Measurements from ENCODE around the gene CYSTM1.
A peak's percentile ranks its signal among the peaks of the same experiment; 100 is the strongest.

CYSTM1 gene

DNA sequence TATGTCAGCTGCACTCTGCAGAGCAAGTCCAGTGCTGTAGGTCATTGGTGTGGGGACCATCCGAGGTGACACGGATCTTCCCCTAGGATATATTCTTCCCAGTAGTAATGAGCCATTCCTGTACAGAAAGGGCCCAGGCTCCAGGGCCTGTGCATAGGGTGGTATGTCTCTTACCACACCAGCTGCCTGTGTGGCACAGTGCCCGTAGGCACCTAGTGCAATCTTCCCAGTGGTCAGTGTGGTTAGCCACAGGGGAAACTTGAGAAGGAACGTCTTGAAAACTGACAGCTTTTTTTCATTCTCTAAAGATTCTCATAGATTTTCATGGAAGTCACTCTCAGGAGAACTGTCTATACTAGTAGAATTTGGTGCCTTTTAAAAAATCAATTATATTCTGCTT lies 39.8 kb downstream of the CYSTM1 start:
- peak; percentile 36 for DNase-seq

DNA sequence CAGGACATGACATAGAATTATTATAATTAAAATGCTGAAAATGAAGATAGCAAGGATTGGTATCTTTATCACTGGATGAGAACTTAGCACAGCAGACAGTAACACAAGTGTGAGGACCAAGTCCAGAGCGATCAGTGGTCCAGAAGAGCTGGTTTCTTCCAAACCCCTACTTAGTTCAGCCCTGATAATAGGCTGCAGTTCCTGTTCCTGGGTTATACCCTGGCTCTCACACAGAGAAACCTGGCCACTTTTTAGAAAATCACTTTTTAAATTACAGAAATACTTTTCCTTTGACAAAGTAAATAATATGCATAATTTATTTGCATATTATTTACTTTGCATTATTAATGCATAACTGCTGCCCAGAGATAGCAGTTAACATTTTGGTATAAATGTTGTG lies 40.3 kb downstream of the CYSTM1 start:
- DNase-seq, result no peak

DNA sequence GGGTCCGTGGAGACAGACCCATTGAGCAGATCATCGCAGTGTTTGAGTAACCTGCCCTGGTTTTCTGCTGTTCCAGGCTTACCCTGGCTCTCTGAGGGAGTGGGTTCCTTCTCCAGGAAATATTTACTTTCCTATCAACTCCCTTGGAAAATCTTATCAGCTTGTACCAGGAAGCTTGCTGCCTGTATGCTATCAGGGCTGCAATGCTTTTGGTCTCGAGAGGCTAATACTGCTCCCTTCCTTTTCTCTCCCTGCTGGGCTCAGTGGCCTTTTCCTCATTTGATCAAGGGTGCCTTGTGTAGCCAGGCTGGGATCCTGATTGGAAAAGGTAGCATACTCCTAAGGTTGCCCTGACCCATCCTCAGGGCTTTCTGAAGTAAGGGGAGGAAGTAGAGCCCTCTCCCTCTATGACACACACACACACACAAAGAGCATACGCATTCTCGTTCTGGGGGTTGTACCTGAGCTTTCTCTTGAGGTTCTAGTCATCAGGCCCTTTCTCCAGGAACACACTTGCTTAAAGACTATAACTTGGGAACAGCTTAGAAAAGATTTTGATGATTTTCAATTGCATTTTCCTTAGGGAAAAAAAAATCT lies 41.6 kb downstream of the CYSTM1 start:
- no peak for DNase-seq

DNA sequence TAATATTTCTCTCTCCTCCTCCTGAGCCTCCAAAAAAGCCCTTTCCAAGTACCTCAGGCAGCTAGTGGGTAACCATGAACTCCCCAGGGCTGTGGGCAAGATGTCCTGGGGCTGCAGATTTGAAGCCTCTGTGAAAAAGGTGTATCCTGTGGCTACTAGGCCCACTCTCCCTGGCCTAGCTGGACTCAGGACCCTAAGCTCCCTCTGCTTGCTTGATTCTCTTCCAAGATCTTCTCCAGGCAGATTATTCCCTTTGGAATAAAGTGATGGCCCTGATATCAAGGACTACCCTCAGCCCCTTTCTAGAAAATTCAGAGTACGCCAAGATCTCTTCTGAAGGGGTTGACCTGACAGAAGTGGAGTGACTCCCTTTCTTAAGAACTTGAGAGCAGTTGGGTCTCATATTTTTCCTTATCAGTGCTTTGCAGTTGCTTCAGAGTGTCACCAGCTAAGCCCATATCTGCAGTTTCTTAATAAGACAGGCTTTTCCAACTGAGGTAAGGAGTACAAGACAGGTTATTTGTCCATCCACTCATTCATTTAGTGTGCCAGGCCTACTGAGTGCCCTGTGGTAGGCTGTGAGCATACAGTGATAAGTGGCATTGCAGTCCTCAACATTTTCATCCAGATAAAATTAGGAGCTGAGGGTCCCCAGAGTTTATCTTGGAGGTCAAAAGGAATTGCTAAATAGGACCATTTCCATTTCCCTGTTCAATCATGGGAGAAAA lies 42.5 kb downstream of the CYSTM1 start:
- no peak for DNase-seq

DNA sequence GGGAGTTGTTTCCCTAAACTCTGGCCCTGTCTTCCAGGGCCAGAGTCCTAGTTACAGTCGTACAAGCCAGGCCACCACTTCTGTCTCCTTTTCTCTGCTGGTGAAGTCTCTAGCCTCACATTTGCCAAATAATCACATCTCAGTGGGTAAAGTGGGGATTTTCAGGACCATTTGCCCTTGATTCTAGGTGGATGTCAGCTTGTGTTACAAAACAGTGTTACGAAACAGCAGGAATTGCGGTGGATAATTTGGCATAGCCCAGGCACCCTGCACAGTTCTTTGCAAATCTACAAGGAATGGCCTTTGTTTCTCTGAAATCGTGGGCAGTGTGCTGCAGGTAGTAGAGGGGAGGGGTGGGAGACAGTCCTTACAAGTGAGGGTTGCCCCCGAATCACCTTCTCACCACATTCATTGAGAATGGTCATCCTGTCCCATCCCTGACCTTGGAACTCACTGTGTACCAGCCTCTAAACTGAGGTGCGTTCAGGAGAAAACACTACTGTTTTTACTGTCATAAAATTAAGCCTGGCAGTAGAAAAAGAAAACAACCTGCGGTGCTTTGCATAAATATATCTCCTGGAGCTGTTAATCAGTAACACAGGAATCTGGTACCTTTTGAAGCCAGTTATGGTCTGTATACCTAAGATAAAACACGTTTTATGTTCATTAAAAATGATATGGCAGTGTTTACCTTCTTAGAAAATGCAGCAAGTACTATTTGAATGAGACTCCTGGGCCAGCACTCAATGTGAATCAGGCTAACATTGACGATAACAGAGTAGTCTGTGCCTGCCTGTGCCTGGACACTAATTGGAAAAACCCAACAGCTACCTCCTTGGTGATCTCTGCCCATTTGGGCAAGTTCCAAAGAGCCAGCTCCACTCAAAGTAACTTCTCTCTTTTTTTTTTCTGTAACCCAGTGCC lies 44.3 kb downstream of the CYSTM1 start:
- no peak for DNase-seq

DNA sequence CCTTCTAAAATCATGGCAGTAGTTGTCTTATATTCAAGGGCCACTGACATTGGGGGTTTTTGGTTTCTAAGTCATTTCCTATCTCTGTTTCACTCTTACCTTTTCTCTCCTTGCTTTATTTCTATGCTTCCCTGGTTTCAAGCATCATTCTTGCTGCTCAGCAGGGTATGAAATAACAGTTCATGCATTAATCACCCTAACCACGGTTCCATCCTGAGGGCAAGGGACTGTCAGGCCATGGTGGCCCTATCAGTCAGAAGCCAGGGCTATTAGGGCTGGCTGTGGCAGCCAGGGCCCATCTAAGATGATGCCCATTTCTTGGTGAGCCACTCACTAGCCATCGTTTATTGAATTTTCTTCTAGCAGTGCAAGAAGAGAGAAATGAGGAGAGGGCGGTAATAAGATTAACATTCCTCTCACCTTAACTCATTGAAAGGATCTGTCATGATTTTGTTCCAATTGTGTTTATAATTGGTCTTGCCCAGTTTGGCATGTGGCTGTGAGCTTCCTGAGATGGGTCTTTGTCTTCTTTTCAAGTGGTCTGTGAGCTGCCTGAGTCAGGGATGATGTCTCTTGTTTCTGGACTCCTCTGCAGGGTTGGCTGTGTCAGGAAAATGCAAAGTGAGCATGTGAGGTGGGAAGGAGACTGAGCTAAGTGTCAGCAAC lies 45.2 kb downstream of the CYSTM1 start:
- DNase-seq, result no peak

DNA sequence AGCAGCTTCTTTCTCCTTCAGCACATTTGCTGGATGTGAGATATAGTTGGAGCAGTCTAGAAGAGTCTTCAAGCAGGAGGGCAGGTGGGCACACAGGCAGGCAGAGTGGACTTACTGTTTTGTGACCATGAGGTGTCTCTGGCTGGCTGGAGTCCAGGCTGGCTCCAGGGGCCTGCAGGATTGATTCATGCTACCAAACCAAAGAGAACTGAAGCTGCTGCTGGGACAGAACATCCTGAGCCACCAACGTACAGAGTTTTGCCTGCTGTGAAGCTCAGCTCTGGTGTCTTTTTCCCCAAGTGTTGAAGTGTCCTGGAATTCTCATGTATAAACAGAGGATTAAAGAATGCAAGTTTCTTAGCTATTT lies 45.7 kb downstream of the CYSTM1 start:
- DNase-seq, result no peak

DNA sequence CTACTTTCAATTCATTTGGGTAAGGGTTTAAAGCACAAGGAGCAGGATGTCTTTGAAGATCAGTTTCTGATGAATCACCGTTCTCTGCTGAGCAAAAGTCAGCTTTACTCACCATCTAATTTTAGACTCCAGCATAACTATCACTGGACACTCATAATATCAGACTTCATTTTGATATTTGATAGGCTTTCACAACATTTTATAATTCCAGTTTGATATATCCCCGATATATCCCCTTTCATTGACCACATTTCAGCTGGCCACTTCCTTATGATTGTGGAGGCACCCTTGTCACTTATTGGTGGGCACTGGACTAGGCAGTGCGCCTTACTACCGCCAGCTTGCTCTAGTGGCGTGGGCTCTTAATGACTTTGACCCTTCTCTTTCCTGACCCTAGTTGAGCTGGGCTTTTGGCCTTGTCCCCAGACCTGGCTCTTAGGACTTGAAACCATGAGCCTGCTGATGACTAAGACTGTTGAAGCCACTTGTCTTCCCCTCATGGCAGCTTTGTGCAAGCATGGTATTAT lies 46.8 kb downstream of the CYSTM1 start:
- no peak for DNase-seq

DNA sequence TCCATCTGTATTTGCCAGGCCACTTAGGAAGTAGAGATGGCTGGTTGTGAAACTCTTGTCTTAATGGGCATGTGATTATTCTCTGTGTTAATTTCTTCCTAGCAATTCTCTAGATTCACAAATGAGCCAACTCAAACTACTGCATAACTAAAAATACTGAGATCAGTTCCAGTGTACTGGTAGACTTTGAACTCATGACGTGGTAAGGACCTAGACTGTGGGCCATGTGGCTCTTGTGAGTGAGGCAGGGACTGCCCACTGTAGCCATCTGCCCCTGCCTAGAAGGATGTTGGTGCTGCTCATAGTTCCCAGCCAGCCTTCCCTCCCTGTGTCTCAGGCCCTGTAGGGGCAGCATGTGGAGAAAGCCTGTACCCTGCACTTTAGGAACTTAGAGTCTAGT lies 47.4 kb downstream of the CYSTM1 start:
- DNase-seq, result no peak

DNA sequence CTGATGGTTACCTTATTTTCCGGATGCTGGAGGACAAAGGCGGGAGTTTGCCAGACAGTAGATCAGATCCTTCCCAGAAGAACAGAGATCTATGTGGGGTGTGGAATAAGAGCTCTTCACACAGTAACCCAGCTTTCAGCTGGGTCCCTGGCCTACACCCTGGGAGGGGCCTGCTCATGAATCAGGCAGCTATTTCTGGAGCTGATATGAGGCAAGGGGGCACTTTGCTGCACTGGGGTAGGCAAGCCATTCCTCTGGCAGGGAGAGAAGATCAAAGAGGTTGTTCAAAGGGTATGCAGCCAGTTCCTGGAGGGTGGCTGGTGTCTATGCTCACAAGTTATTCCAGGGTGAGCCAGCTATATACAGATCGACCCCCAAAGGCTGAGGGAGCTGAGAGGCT lies 48.6 kb downstream of the CYSTM1 start:
- DNase-seq, result no peak

DNA sequence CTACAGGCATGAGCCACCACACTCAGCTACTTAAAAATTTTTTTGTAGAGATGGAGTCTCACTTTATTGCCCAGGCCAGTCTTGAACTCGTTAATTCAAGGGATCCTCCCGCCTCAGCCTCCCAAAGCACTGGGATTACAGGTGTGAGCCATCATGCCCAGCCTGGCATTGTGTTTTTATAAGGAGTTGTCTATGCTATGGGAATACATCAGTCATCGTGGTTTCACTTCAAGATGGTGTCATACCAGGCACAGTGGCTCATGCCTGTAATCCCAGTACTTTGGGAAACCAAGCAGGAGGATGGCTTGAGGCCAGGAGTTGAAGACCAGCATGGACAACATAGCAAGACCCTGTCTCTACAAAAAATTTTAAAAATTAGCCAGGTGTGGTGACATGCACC lies 49.7 kb downstream of the CYSTM1 start:
- no peak for DNase-seq

DNA sequence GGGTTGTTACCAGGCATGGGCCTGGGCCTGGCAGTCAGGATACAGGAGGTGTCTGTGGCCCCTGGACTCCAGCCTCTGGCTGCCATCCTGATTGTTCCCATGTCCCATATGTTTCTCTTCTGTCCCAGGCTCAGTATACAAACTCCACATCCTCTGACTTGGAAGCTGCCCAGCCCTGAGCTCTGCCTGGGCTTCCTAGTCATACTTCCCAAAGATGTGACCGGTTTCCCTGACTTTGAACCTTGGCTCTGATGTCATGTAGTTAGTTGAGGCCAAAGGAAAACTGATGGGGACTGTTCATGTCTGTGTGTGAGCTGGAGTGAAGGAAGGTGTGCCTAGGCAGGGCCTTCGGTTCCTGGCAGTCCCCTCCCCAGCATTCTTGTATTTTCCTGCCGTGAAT lies 50.4 kb downstream of the CYSTM1 start:
- no peak for DNase-seq

DNA sequence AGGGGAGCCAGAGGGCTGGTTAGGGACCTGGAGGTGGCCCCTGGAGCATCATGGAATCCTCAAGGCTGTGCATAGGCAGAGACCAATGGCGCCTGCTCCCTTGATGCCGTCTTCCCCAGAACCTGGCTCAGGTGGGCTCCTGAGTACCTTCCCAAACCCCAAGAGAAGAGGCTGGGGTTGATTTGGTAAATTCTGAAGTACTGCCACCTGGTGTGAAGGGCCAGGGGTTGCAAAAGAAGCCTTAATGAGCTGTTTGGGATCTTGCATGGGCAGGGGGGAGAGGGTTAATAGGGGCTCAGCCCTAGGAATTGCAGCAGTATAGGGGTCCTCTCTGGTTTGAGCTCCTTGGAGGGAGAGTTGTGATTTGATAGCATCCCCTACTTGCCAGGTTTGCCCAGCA lies 52.1 kb downstream of the CYSTM1 start:
- DNase-seq, result no peak

DNA sequence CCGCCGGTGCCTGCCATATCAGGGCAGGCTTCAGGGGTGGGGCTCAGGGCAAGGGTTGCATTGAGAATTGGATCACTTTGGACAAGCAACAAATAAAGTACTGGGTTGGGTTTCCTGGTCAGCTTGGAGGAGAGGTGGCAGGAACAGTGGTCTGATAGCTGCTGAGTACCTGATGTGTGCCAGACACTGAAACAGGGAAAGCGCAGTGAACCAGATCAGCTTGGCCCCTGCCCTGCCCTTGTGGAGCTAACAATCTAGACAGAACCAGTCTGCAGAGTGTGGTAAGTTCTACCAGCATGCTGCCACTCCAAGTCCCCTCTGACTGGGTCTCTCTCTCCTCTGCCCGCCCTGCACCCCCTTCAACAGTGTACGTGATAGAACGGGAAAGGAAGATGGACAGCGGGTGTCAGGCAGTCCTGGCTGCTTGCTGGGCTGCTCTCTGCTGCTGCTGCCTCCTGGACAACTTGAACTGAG lies 53.4 kb downstream of the CYSTM1 start:
- no peak for DNase-seq

DNA sequence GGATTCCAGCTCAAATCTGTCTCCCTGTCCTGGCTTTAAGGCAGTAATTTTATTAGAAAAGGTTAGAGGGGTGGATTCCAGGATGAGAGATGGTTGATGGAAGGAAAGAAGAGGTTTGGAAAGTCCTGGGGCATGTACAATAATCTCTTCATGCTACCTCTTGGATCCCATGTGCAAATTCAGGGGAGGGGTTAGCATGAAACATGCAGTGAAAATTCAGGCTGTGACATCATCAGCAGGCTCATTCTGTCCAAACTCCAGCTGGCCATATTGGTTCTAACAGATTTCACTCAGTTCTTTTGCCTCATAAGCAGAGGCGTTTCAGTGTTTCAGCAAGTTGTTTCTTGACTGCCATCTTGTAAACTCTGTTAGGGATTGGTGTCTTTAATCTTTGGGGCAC lies 55.4 kb downstream of the CYSTM1 start:
- DNase-seq, result no peak

DNA sequence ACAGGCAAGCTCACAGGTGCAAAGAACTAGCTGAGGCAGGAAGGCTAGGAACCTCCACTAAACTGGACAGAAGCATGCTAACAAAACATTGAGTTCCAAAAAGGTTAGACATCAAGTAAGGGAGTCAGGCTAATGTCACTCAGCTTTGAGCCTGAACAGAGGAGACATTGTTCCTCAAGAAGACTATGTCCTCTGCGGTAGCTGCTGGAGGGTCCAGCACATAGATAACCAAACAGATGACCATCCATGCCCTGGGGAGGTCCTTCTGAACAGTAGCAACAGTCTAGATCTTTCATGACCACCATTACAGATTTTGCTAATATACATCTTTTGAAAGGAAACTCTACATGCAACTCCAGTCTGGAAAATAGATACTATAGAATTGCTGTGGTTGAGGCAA lies 57.7 kb downstream of the CYSTM1 start:
- DNase-seq, result no peak

DNA sequence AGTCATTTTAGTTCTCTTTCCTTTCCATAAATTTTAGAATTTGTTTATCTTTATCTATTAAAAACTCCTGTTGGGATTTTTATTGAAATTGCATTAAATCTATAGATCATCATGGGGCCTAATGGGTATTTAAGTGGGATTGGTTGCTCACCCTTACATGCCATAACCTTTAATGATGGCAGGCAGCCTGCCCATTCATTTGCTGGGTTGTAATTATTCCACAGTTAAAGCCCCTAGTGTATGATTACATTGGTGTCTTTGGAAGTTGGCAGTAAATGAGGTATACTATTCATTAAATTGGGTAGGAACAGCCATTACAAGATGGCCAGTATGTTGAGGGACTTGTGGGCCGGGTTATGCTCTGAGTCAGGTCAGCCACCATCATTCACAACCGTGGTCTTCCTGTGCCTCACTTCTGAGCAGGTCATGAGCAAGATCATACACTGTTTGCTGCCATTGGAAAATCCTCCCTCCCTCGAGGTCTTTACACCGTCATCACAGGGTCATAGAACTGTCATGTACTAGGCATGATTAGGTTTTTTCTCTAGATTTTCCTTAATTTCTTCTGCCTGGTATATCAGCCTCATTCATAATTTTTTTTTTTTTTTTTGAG lies 59.5 kb downstream of the CYSTM1 start:
- no peak for DNase-seq

DNA sequence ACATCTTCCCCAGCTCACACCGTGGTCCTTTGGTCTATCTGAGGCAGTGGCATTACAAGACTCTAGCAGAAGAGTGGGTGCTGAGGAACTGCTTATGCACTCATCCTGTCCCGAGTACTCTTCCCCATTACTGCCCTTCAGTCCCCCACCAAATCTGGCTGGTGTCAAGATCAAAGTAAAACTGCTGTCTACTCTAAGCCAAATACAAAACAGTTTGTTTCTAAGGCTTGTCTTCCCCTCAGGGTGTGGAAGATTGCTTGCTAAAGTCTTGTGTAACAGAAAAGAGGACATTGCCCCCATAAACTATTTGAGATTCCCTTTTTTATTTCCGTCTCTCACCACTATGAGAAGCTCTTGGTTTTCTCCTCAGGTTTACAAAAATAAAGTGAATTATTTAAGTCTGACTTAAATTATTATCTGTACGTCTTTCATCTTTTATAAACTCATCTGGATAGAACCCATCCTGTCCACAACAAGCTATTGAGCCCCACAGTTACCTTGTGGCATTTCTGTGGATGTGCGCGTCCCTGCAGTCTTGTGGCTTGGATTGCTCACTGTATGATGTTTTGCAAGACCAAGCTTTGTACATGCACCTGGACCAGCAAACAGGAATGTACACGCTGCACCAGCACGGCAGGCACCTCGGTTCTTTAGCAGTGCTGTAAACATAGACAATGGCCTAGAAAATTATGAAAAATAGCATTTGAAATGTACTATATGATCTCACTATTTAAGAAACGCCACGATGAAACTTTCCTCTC lies 61.0 kb downstream of the CYSTM1 start:
- no peak for DNase-seq

DNA sequence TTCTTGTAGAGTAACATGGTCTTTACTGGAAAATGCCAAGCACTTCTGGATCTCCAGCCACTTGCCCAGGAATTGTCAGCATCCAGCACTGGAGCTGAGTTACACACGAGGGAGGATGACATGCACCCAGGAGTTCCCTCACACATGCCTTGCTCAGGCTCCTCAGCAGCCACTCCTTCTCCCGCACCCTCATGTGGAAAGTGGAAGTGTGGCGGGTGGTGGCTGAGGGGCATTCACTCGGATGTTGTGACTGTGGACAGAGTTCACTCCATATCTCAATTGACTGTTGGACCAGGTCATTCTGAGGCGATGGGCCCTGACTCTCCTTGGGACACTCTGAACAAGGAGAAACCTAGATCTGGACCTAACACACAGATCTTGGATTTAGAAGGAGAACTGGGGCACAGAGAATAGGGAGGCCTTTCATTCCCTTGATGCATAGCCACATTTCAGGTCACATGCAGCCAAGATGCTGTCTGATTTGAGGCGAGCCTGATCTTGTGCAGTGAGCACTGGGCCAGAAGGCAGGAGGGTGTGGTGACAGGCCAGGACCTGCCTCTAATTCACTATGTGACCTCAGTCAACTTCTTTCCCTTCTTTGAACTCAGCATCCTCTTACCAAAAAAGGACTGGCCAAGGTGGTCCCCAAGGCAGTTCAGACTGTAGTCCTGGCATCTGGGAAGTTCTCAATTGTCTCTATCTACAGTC lies 62.1 kb downstream of the CYSTM1 start:
- no peak for DNase-seq

DNA sequence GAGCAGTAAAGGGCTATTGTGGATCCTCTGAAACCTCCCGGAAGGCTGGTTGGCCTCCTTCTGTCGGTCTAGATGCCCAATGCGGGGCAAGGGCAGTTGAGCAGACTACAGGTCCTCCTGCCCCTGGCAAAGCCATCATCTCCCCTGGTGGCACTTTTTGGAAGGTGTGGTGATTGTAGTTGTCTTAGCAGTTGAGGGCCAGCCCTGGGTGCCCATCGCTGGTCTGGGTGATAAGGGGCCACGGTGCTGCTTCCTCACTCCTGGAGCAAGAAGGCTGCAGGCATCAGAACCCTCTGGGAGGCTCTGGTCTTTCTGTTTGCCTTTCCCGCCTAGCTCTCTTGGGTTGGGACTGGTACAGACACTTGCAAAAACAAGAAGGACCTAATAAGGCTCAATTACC lies 63.8 kb downstream of the CYSTM1 start:
- DNase-seq, result no peak

DNA sequence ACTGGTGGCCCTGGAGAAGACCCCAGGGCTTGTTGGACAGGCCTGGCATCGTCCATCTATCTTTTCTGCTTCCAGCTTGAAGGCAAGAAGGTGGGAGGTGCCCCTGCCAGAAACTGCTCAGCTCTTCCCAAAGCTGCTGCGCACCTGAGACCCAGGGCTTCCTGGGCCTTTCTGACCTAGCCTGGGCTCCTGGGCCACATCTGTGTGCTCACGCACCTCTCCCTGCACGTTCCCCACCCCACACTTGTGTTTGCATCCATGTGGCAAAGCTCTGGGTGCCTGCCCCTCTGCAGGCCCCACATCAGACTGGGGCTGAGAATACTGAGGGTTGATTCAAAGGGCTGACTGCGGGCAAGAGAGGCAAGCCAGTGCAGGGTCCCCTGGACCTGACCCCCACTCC lies 64.5 kb downstream of the CYSTM1 start:
- DNase-seq, result no peak
